PC-3 (cell line): ENCODE measurements around the gene AP2A1.

Experiments used
- CTCF ChIP-seq: fragments of 300-600 bp; sonication (generic); conservative IDR thresholded peaks from 2 replicates; pipeline ENCODE4 v1.5.1; 2017; ENCODE audit warnings: antibody characterized with exemption, low read depth, mild to moderate bottlenecking, low read length
- EZH2phosphoT487 ChIP-seq: fragments of 300-600 bp; sonication (generic); IDR thresholded peaks from 2 replicates; pipeline ENCODE4 v1.6.1; 2018; ENCODE audit warnings: mild to moderate bottlenecking, antibody characterized with exemption, low read length, borderline replicate concordance

GRCh38 chr19:49801966-49802661, 35.3 kb downstream of the AP2A1 start:
- TF ChIP-seq CTCF (no peak), EZH2phosphoT487 (no peak)
